ENCODE data around the gene FXN.

DNA sequence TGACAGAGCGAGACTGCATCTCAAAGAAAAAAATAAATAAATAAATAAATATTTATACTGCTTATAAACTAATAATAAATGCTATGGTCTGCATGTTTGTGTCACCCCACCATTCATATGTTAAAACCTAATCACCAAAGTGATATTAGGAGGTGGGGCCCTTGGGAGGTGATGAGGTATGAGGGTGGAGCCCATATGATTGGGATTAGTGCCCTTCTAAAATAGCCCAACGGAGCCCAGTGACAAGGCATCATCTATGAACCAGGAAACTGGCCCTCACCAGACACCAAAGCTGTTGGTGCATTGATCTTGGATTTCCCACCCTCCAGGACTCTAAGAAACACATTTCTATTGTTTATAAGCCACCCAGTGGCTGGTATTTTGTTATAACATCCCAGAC lies 5.1 kb downstream of the FXN start:
- TF ChIP-seq, protein P1, sequence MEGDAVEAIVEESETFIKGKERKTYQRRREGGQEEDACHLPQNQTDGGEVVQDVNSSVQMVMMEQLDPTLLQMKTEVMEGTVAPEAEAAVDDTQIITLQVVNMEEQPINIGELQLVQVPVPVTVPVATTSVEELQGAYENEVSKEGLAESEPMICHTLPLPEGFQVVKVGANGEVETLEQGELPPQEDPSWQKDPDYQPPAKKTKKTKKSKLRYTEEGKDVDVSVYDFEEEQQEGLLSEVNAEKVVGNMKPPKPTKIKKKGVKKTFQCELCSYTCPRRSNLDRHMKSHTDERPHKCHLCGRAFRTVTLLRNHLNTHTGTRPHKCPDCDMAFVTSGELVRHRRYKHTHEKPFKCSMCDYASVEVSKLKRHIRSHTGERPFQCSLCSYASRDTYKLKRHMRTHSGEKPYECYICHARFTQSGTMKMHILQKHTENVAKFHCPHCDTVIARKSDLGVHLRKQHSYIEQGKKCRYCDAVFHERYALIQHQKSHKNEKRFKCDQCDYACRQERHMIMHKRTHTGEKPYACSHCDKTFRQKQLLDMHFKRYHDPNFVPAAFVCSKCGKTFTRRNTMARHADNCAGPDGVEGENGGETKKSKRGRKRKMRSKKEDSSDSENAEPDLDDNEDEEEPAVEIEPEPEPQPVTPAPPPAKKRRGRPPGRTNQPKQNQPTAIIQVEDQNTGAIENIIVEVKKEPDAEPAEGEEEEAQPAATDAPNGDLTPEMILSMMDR (IDR thresholded peaks at IDR 0.05; ENCODE audit: poor library complexity), result no peak
- TF ChIP-seq EZH2 (IDR thresholded peaks at IDR 0.05; ENCODE audit: borderline replicate concordance) (no peak), EZH2phosphoT487 (IDR thresholded peaks at IDR 0.05; ENCODE audit: low read depth, severe bottlenecking, unreplicated experiment) (no peak)

Data from hepatocyte (in vitro differentiated cells).